Measurements from ENCODE around the gene SIGMAR1. TPM values are rescaled to one million over a fixed set of nuclear protein-coding genes. Genes with fewer than 3 reads are reported as not detected.

The SIGMAR1 gene
- 10 to 100 TPM; 73.4 to 90.3 (median 83.9) TPM for total RNA-seq

GRCh38 chr9:34637356-34638137 lies at the start of gene SIGMAR1:
TSS of gene SIGMAR1 (minus strand) at chr9:34637787. CDS start at chr9:34637697, 90 bp downstream.
- H3K36me3 ChIP-seq, result peaks cover 0 to 14% (median 12%) of the 10 kb centered on the region in 4 donors
- H3K4me3 ChIP-seq, result peak within 1 kb of the TSS; percentile 69 to 92 (median 75)
- TF ChIP-seq EP300 (IDR thresholded peaks at IDR 0.05), result no peak
- peak; percentile 89 to 92 for TF ChIP-seq POLR2AphosphoS5 (IDR thresholded peaks at IDR 0.05)
- no peak for TF ChIP-seq POLR2A (IDR thresholded peaks at IDR 0.05; ENCODE audit: low read depth)
- TF ChIP-seq CTCF (IDR thresholded peaks at IDR 0.05), result peak in 1 of 3 experiments; percentile 10
- H3K9me3 ChIP-seq, result peaks cover 0 to 3% (median 0%) of the 10 kb centered on the region in 4 donors
- H3K27me3 ChIP-seq, result peaks cover 0 to 4% (median 0%) of the 10 kb centered on the region in 4 donors
- 0% methylated on average over 5 of the region's 74 CpGs for WGBS
- peak; percentile 98 for DNase-seq (ENCODE audit: extremely low spot score)
- H3K27ac ChIP-seq (replicated peaks in 1 of 4), result peak within 1 kb of the TSS; percentile 81 to 89 (median 84)
- peaks cover 23 to 36% (median 34%) of the 10 kb centered on the region in 4 donors for H3K4me1 ChIP-seq
- intact Hi-C loops (cut with DNase I), result no loop called here

GRCh38 chr9:34686732-34687131 lies 49.1 kb upstream of the SIGMAR1 start:
- no peak overlapping the region for H3K4me3 ChIP-seq
- peaks cover 0 to 9% (median 4%) of the 10 kb centered on the region in 4 donors for H3K36me3 ChIP-seq
- H3K27ac ChIP-seq (replicated peaks in 1 of 4), result no peak overlapping the region
- no peaks in the 10 kb centered on the region for H3K9me3 ChIP-seq
- no peak for TF ChIP-seq CTCF (IDR thresholded peaks at IDR 0.05)
- no peak for TF ChIP-seq EP300 (IDR thresholded peaks at IDR 0.05)
- no peak for TF ChIP-seq POLR2A (IDR thresholded peaks at IDR 0.05; ENCODE audit: low read depth)
- no peak for TF ChIP-seq POLR2AphosphoS5 (IDR thresholded peaks at IDR 0.05)
- DNase-seq (ENCODE audit: extremely low spot score), result no peak
- intact Hi-C loops (cut with DNase I), result no loop called here
- H3K27me3 ChIP-seq, result no peaks in the 10 kb centered on the region
- H3K4me1 ChIP-seq, result peaks cover 0 to 13% (median 0%) of the 10 kb centered on the region in 4 donors
- WGBS, result 77% methylated on average over 1 of the region's 1 CpG

GRCh38 chr9:34686231-34686630 lies 48.6 kb upstream of the SIGMAR1 start:
- peaks cover 0 to 10% (median 0%) of the 10 kb centered on the region in 4 donors for H3K4me1 ChIP-seq
- H3K36me3 ChIP-seq, result peaks cover 0 to 14% (median 6%) of the 10 kb centered on the region in 4 donors
- H3K27ac ChIP-seq (replicated peaks in 1 of 4), result no peak overlapping the region
- TF ChIP-seq EP300 (IDR thresholded peaks at IDR 0.05) (no peak), POLR2A (IDR thresholded peaks at IDR 0.05; ENCODE audit: low read depth) (no peak), POLR2AphosphoS5 (IDR thresholded peaks at IDR 0.05) (no peak), CTCF (IDR thresholded peaks at IDR 0.05) (no peak)
- H3K4me3 ChIP-seq, result no peak overlapping the region
- no peaks in the 10 kb centered on the region for H3K27me3 ChIP-seq
- H3K9me3 ChIP-seq, result no peaks in the 10 kb centered on the region
- 83% methylated on average over 5 of the region's 5 CpGs for WGBS
- no peak for DNase-seq (ENCODE audit: extremely low spot score)
- intact Hi-C loops (cut with DNase I), result no loop called here

- H3K36me3 ChIP-seq, result peaks cover 0 to 18% (median 8%) of the 10 kb centered on the region in 4 donors
- DNase-seq (ENCODE audit: extremely low spot score), result no peak
- H3K4me1 ChIP-seq, result peaks cover 0 to 10% (median 0%) of the 10 kb centered on the region in 4 donors
- TF ChIP-seq CTCF (IDR thresholded peaks at IDR 0.05) (no peak), POLR2A (IDR thresholded peaks at IDR 0.05; ENCODE audit: low read depth) (no peak), EP300 (IDR thresholded peaks at IDR 0.05) (no peak), POLR2AphosphoS5 (IDR thresholded peaks at IDR 0.05) (no peak)
- 92% methylated on average over 4 of the region's 4 CpGs for WGBS
- no peaks in the 10 kb centered on the region for H3K27me3 ChIP-seq
- intact Hi-C loops (cut with DNase I), result no loop called here
- H3K9me3 ChIP-seq, result no peaks in the 10 kb centered on the region
- no peak overlapping the region for H3K4me3 ChIP-seq
- H3K27ac ChIP-seq (replicated peaks in 1 of 4), result no peak overlapping the region
These were observed 48.0 kb upstream of the SIGMAR1 start for GRCh38 chr9:34685591-34685990.
